GM23248 (cell line): ENCODE results near the gene DIS3. TPM values are rescaled to one million over a fixed set of nuclear protein-coding genes. Genes with fewer than 3 reads are reported as not detected.

ENCODE experiments used
- DNase-seq: peaks from one replicate; pipeline ENCODE4 v3.0.0-alpha.2; 2015
- H2AFZ ChIP-seq: fragments of 200-600 bp; sonication (generic); 2 replicates; pipeline ENCODE4 v1.6.1; 2016; ENCODE audit warnings: antibody characterized with exemption
- H3F3A ChIP-seq: fragments of 200-600 bp; sonication (generic); 2 replicates; pipeline ENCODE4 v1.6.1; 2016; ENCODE audit warnings: mild to moderate bottlenecking, antibody characterized with exemption, mixed run types; ENCODE audit not compliant: insufficient read depth
- H3K27ac ChIP-seq: fragments of 200-600 bp; sonication (generic); 2 replicates; pipeline ENCODE4 v1.5.1; 2016; ENCODE audit warnings: mild to moderate bottlenecking
- H3K27me3 ChIP-seq: fragments of 200-600 bp; sonication (generic); replicated peaks from 2 replicates; pipeline ENCODE4 v1.6.1; 2016; ENCODE audit warnings: mild to moderate bottlenecking; ENCODE audit not compliant: insufficient read depth
- H3K36me3 ChIP-seq: fragments of 200-600 bp; sonication (generic); 2 replicates; pipeline ENCODE4 v1.6.1; 2016; ENCODE audit warnings: low read depth, mild to moderate bottlenecking
- H3K4me1 ChIP-seq: fragments of 200-600 bp; sonication (generic); 2 replicates; pipeline ENCODE4 v1.6.1; 2016; ENCODE audit warnings: mild to moderate bottlenecking; ENCODE audit not compliant: insufficient read depth
- H3K4me2 ChIP-seq: fragments of 200-600 bp; sonication (generic); one replicate; pipeline ENCODE4 v1.6.1; 2016; ENCODE audit warnings: mild to moderate bottlenecking; ENCODE audit not compliant: unreplicated experiment
- H3K4me3 ChIP-seq: fragments of 200-600 bp; sonication (generic); 2 replicates; pipeline ENCODE4 v1.5.1; 2016; ENCODE audit warnings: mild to moderate bottlenecking
- H3K79me2 ChIP-seq: fragments of 200-600 bp; sonication (generic); 2 replicates; pipeline ENCODE4 v1.6.1; 2016; ENCODE audit warnings: mild to moderate bottlenecking; ENCODE audit not compliant: insufficient read depth
- H3K9ac ChIP-seq: fragments of 200-600 bp; sonication (generic); 2 replicates; pipeline ENCODE4 v1.6.1; 2016; ENCODE audit warnings: mild to moderate bottlenecking
- H3K9me2 ChIP-seq: fragments of 200-600 bp; sonication (generic); 2 replicates; pipeline ENCODE4 v1.6.1; 2016; ENCODE audit warnings: mixed run types, mild to moderate bottlenecking, moderate library complexity; ENCODE audit not compliant: insufficient read depth
- H3K9me3 ChIP-seq: fragments of 200-600 bp; sonication (generic); one replicate; pipeline ENCODE4 v1.6.1; 2017; ENCODE audit warnings: low read depth
- H4K20me1 ChIP-seq: fragments of 200-600 bp; sonication (generic); 2 replicates; pipeline ENCODE4 v1.6.0; 2016; ENCODE audit not compliant: insufficient read depth
- EZH2 ChIP-seq: fragments of 200-600 bp; sonication (generic); IDR thresholded peaks from 2 replicates; pipeline ENCODE4 v1.6.1; 2018; ENCODE audit warnings: antibody characterized with exemption, mild to moderate bottlenecking; ENCODE audit not compliant: insufficient read depth, poor library complexity, severe bottlenecking
- EZH2phosphoT487 ChIP-seq: fragments of 200-600 bp; sonication (generic); IDR thresholded peaks from 2 replicates; pipeline ENCODE4 v1.6.1; 2018; ENCODE audit warnings: antibody characterized with exemption, moderate library complexity, mild to moderate bottlenecking, low read depth; ENCODE audit not compliant: insufficient read depth
- WGBS, 2 experiments: methylation state at CpG; one replicate each; pipeline ENCODE4 v1.1.6; 2015 to 2017; ENCODE audit warnings: low lambda C conversion rate in 2 of 2, low coverage in 1 of 2; ENCODE audit errors: missing lambda C conversion rate in 2 of 2; 5-methylcytosine and 5-hydroxymethylcytosine counted together
- in situ Hi-C: fragments of 300-500 bp; cut with MboI; formaldehyde crosslinking; loops from 2 replicates; pipeline ENCODE4 v1.15.0; 2020
- polyA plus RNA-seq: library from polyadenylated mRNA; unstranded; fragments of >200 nt; fragmentation: Nextera tagmentation; extraction: Ambion mirVana; gene quantifications from 2 replicates; pipeline ENCODE4 v1.2.1, GENCODE V29; 2016
- total RNA-seq: library from RNA; depleted of rRNA; stranded (reverse); fragments of >200 nt; shearing (Covaris generic); gene quantifications from 2 replicates; pipeline ENCODE4 v1.2.3, GENCODE V29; 2014

DIS3 gene
- total and polyA plus RNA-seq, 2 experiments from 2014 or later, result 17.3 to 31.0 TPM

GRCh38 chr13:72805676-72806346 is 24.1 kb upstream of the DIS3 start:
- TF ChIP-seq EZH2phosphoT487, result no peak
- no peak for TF ChIP-seq EZH2
- no peak overlapping the region for H3K4me3 ChIP-seq
- H3K27ac ChIP-seq, result no peak overlapping the region
- H3K27me3 ChIP-seq, result no peaks in the 10 kb centered on the region
- in situ Hi-C loops, result loop anchor here (25.0 kb wide), 1 partner anchor 906 kb away; no protein-coding TSS in a partner anchor
- no peaks in the 10 kb centered on the region for H3K9me3 ChIP-seq
- H3K4me1 ChIP-seq, result no peaks in the 10 kb centered on the region
- H2AFZ ChIP-seq, result no peak overlapping the region
- peaks cover 14% of the 10 kb centered on the region for H3F3A ChIP-seq
- no peak for DNase-seq
- H3K9ac ChIP-seq, result no peak overlapping the region
- H4K20me1 ChIP-seq, result no peaks in the 10 kb centered on the region
- H3K4me2 ChIP-seq, result no peak overlapping the region
- no peaks in the 10 kb centered on the region for H3K9me2 ChIP-seq
- H3K36me3 ChIP-seq, result no peaks in the 10 kb centered on the region
- no peaks in the 10 kb centered on the region; the same call in 1 of the 2 replicates for H3K79me2 ChIP-seq
- 89 to 95% methylated on average over 1 of the region's 1 CpG for WGBS, 2 experiments

- no peak for DNase-seq
- H3K9me3 ChIP-seq, result no peaks in the 10 kb centered on the region
- peaks cover 14% of the 10 kb centered on the region for H3F3A ChIP-seq
- no peaks in the 10 kb centered on the region; the same call in 1 of the 2 replicates for H3K79me2 ChIP-seq
- TF ChIP-seq EZH2 (no peak), EZH2phosphoT487 (no peak)
- WGBS, 2 experiments, result 100% methylated on average over 1 of the region's 1 CpG
- no peaks in the 10 kb centered on the region for H3K4me1 ChIP-seq
- H3K27ac ChIP-seq, result no peak overlapping the region
- no peaks in the 10 kb centered on the region for H3K36me3 ChIP-seq
- H3K9ac ChIP-seq, result no peak overlapping the region
- in situ Hi-C loops, result loop anchor here (25.0 kb wide), 1 partner anchor 908 kb away; no protein-coding TSS in a partner anchor
- no peak overlapping the region for H3K4me3 ChIP-seq
- H3K4me2 ChIP-seq, result no peak overlapping the region
- no peak overlapping the region for H2AFZ ChIP-seq
- no peaks in the 10 kb centered on the region for H3K27me3 ChIP-seq
- H3K9me2 ChIP-seq, result no peaks in the 10 kb centered on the region
- H4K20me1 ChIP-seq, result no peaks in the 10 kb centered on the region
Observed at GRCh38 chr13:72804301-72804700, 22.6 kb upstream of the DIS3 start.

- no peaks in the 10 kb centered on the region for H3K9me3 ChIP-seq
- H3K9me2 ChIP-seq, result no peaks in the 10 kb centered on the region
- H3K9ac ChIP-seq, result no peak overlapping the region
- DNase-seq, result no peak
- WGBS, 2 experiments, result 83 to 86% methylated on average over 3 of the region's 3 CpGs
- no peaks in the 10 kb centered on the region for H3K27me3 ChIP-seq
- in situ Hi-C loops, result no loop called here
- H3K27ac ChIP-seq, result no peak overlapping the region
- H4K20me1 ChIP-seq, result no peaks in the 10 kb centered on the region
- no peak overlapping the region for H3K4me3 ChIP-seq
- no peak overlapping the region for H3K4me2 ChIP-seq
- H3F3A ChIP-seq, result no peaks in the 10 kb centered on the region
- H3K36me3 ChIP-seq, result peaks cover 38% of the 10 kb centered on the region
- no peak overlapping the region for H2AFZ ChIP-seq
- TF ChIP-seq EZH2phosphoT487 (no peak), EZH2 (no peak)
- no peaks in the 10 kb centered on the region for H3K4me1 ChIP-seq
- peaks cover 30% of the 10 kb centered on the region for H3K79me2 ChIP-seq
Observed at GRCh38 chr13:72798817-72799216, 17.1 kb upstream of the DIS3 start.

- 94 to 100% methylated on average over 2 of the region's 2 CpGs for WGBS, 2 experiments
- no peak for DNase-seq
- in situ Hi-C loops, result no loop called here
Observed at GRCh38 chr13:72792640-72793039, 10.9 kb upstream of the DIS3 start.

More at GRCh38 chr13:72792640-72793039, 10.9 kb upstream of the DIS3 start:
- TF ChIP-seq EZH2, result no peak
- TF ChIP-seq EZH2phosphoT487, result no peak
- Histone ChIP-seq H4K20me1 (no peaks in the 10 kb centered on the region), H3K27me3 (no peaks in the 10 kb centered on the region), H3K79me2 (peaks cover 78% of the 10 kb centered on the region), H3K4me2 (no peak overlapping the region), H3K9ac (no peak overlapping the region), H3K4me3 (no peak overlapping the region), H3K4me1 (no peaks in the 10 kb centered on the region), H3K36me3 (peaks cover 49% of the 10 kb centered on the region), H3F3A (no peaks in the 10 kb centered on the region), H3K9me2 (no peaks in the 10 kb centered on the region), H3K27ac (no peak overlapping the region), H2AFZ (no peak overlapping the region), H3K9me3 (no peaks in the 10 kb centered on the region)
